ENCODE results near the gene SUN5. TPM values are rescaled to one million over a fixed set of nuclear protein-coding genes. Genes with fewer than 3 reads are reported as not detected.
A peak's percentile ranks its signal among the peaks of the same experiment; 100 is the strongest.

SUN5 gene
- total RNA-seq, 2 experiments from 2014 or later: not detected

DNA sequence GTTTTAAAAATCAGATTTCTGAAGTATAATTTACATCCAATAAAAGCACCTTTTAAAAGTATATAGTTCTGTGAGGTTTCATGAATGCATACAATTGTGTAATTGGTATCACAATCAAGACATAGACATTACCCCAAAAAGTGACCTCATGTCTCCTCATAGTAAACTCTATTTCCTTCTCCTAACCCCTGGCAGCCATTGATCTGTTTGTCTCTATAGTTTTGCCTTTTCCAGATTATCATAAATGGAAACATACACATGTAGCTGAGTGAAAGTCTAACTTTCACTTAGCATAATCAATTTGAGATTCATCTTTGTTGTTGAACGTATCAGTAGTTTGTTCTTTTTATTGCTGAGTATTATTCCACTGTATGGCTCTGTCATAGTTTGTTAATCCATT lies 57.6 kb downstream of the SUN5 start:
- TF ChIP-seq, protein P1, sequence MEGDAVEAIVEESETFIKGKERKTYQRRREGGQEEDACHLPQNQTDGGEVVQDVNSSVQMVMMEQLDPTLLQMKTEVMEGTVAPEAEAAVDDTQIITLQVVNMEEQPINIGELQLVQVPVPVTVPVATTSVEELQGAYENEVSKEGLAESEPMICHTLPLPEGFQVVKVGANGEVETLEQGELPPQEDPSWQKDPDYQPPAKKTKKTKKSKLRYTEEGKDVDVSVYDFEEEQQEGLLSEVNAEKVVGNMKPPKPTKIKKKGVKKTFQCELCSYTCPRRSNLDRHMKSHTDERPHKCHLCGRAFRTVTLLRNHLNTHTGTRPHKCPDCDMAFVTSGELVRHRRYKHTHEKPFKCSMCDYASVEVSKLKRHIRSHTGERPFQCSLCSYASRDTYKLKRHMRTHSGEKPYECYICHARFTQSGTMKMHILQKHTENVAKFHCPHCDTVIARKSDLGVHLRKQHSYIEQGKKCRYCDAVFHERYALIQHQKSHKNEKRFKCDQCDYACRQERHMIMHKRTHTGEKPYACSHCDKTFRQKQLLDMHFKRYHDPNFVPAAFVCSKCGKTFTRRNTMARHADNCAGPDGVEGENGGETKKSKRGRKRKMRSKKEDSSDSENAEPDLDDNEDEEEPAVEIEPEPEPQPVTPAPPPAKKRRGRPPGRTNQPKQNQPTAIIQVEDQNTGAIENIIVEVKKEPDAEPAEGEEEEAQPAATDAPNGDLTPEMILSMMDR (IDR thresholded peaks at IDR 0.05): no peak
- no peaks in the 10 kb centered on the region for H3K36me3 Mint-ChIP-seq (ENCODE audit: low read depth)
- DNase-seq (no peak), ATAC-seq (no peak)
- intact Hi-C loops (cut with micrococcal nuclease): loop anchor here (5.0 kb wide), 1 partner anchor 154 kb away; no protein-coding TSS in a partner anchor
- H3K9me3 Mint-ChIP-seq: no peaks in the 10 kb centered on the region
- ChIA-PET POLR2A (interaction anchor here (0.7 to 2.8 kb wide), 2 partner anchors 21 to 26 kb away, joined by 3 to 10 read pairs; no protein-coding TSS in a partner anchor), CTCF (interaction anchor here (1.0 to 4.5 kb wide), 19 partner anchors 8 to 169 kb away, joined by 3 to 40 read pairs (median 5); partner anchors contain the start of gene SUN5)
- no peaks in the 10 kb centered on the region for H3K27me3 Mint-ChIP-seq
- H3K4me3 Mint-ChIP-seq: no peak overlapping the region
- H3K27ac Mint-ChIP-seq: no peak overlapping the region
- H3K4me1 Mint-ChIP-seq (ENCODE audit: low read depth): peaks cover 34% of the 10 kb centered on the region

DNA sequence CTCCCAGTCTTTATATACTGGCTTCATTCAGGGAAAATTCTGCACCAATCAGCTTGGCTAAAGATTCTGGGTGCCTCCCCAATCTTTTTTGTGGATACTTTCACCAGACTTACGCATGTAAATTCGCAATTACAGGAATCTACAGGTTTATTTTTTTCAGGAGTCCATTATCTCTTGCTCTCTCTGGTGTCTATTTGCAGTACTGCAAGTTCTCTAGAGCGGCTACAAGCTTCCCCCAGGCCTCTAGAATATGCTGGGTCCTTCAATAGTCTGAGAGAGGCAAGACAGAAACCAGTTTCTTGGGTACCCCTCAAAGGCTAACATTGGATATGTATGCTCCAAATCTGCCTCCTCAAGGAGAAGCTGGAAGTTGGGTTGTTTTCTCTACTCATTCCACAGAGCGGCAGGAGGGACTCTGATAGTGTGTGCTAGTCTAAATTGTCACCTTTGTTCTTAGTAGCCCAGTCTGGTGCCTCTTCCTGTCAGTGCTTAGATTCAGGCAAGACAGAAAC lies 58.5 kb downstream of the SUN5 start:
- H3K36me3 Mint-ChIP-seq (ENCODE audit: low read depth): no peaks in the 10 kb centered on the region
- TF ChIP-seq, protein P1 (IDR thresholded peaks at IDR 0.05): peak; percentile 80
- no peak overlapping the region for H3K4me3 Mint-ChIP-seq
- H3K4me1 Mint-ChIP-seq (ENCODE audit: low read depth): peaks cover 28% of the 10 kb centered on the region
- intact Hi-C loops (cut with micrococcal nuclease): loop anchor here (5.0 kb wide), 1 partner anchor 153 kb away; no protein-coding TSS in a partner anchor
- H3K27ac Mint-ChIP-seq: peak overlapping the region; percentile 84
- ATAC-seq (peak; percentile 97), DNase-seq (peak; percentile 37)
- CTCF ChIA-PET: interaction anchor here (0.7 to 4.5 kb wide), 37 partner anchors 9 to 353 kb away, joined by 3 to 40 read pairs (median 4); partner anchors contain the start of genes C20orf203 and SUN5
- no peaks in the 10 kb centered on the region for H3K9me3 Mint-ChIP-seq
- H3K27me3 Mint-ChIP-seq: no peaks in the 10 kb centered on the region
- POLR2A ChIA-PET: interaction anchor here (0.7 to 2.8 kb wide), 4 partner anchors 22 to 51 kb away, joined by 3 to 10 read pairs (median 3); no protein-coding TSS in a partner anchor

GRCh38 chr20:32943490-32944052 lies 60.7 kb downstream of the SUN5 start:
- no peaks in the 10 kb centered on the region for H3K36me3 Mint-ChIP-seq (ENCODE audit: low read depth)
- TF ChIP-seq, protein P1 (IDR thresholded peaks at IDR 0.05): no peak
- no peaks in the 10 kb centered on the region for H3K9me3 Mint-ChIP-seq
- intact Hi-C loops (cut with micrococcal nuclease): no loop called here
- H3K27ac Mint-ChIP-seq: no peak overlapping the region
- peaks cover 15% of the 10 kb centered on the region for H3K4me1 Mint-ChIP-seq (ENCODE audit: low read depth)
- ATAC-seq: no peak
- H3K4me3 Mint-ChIP-seq: no peak overlapping the region
- ChIA-PET POLR2A (no interaction called here), CTCF (interaction anchor here (0.9 to 4.5 kb wide), 8 partner anchors 8 to 422 kb away, joined by 3 to 38 read pairs (median 20); partner anchors contain the start of gene SUN5)
- H3K27me3 Mint-ChIP-seq: no peaks in the 10 kb centered on the region
- DNase-seq: no peak

- H3K36me3 Mint-ChIP-seq (ENCODE audit: low read depth): no peaks in the 10 kb centered on the region
- no peak for ATAC-seq
- intact Hi-C loops (cut with micrococcal nuclease): no loop called here
- ChIA-PET CTCF (no interaction called here), POLR2A (no interaction called here)
- no peak for DNase-seq
- TF ChIP-seq, protein P1 (IDR thresholded peaks at IDR 0.05): no peak
- no peak overlapping the region for H3K27ac Mint-ChIP-seq
- no peak overlapping the region for H3K4me3 Mint-ChIP-seq
- H3K27me3 Mint-ChIP-seq: no peaks in the 10 kb centered on the region
- H3K9me3 Mint-ChIP-seq: no peaks in the 10 kb centered on the region
- peaks cover 11% of the 10 kb centered on the region for H3K4me1 Mint-ChIP-seq (ENCODE audit: low read depth)
These were observed 62.9 kb downstream of the SUN5 start for GRCh38 chr20:32941155-32941885.

Data from activated CD8-positive, alpha-beta T cell treated with anti-CD3 and anti-CD28 coated beads for 36 hours (primary cell).